ENCODE data around the gene GAL3ST1.

Gene GAL3ST1

GRCh38 chr22:30538280-30538679 lies 36.2 kb downstream of the GAL3ST1 start:
- no peak overlapping the region for H3K9ac ChIP-seq (ENCODE audit: low read depth, low read length, poor library complexity, severe bottlenecking)
- H2AFZ ChIP-seq (ENCODE audit: low read length) = no peak overlapping the region
- no peak for TF ChIP-seq CTCF (conservative IDR thresholded peaks at IDR 0.05; ENCODE audit: low read length)
- H3K4me2 ChIP-seq (ENCODE audit: low read depth, low read length, poor library complexity, severe bottlenecking) = no peak overlapping the region
- H3F3A ChIP-seq (ENCODE audit: low read depth) = no peaks in the 10 kb centered on the region
- no peaks in the 10 kb centered on the region for H3K9me3 ChIP-seq (ENCODE audit: insufficient read depth, low read depth, low read length)
- no peaks in the 10 kb centered on the region for H4K20me1 ChIP-seq (ENCODE audit: insufficient read depth, low read length, poor library complexity, severe bottlenecking)
- H3K4me3 ChIP-seq (ENCODE audit: low read length, poor library complexity, severe bottlenecking) = no peak overlapping the region
- H3K27me3 ChIP-seq (ENCODE audit: insufficient read depth, low read length, poor library complexity, severe bottlenecking) = no peaks in the 10 kb centered on the region
- H3K4me1 ChIP-seq (ENCODE audit: insufficient read depth, low read length, poor library complexity, severe bottlenecking) = no peaks in the 10 kb centered on the region
- H3K79me2 ChIP-seq (ENCODE audit: insufficient read depth, low read length) = no peaks in the 10 kb centered on the region
- H3K36me3 ChIP-seq (ENCODE audit: insufficient read depth, low read length) = no peaks in the 10 kb centered on the region
- no peaks in the 10 kb centered on the region for H3K9me2 ChIP-seq (replicated peaks; ENCODE audit: low read depth, low read length)

GRCh38 chr22:30537083-30537731 lies 37.3 kb downstream of the GAL3ST1 start:
- Histone ChIP-seq H3K4me2 (ENCODE audit: low read depth, low read length, poor library complexity, severe bottlenecking) (no peak overlapping the region), H3F3A (ENCODE audit: low read depth) (no peaks in the 10 kb centered on the region), H3K9ac (ENCODE audit: low read depth, low read length, poor library complexity, severe bottlenecking) (no peak overlapping the region)

GRCh38 chr22:30535182-30535581 lies 39.3 kb downstream of the GAL3ST1 start:
- Histone ChIP-seq H3K27me3 (ENCODE audit: insufficient read depth, low read length, poor library complexity, severe bottlenecking) (no peaks in the 10 kb centered on the region), H4K20me1 (ENCODE audit: insufficient read depth, low read length, poor library complexity, severe bottlenecking) (no peaks in the 10 kb centered on the region), H3K79me2 (ENCODE audit: insufficient read depth, low read length) (no peaks in the 10 kb centered on the region), H3K4me3 (ENCODE audit: low read length, poor library complexity, severe bottlenecking) (no peak overlapping the region), H3K9me3 (ENCODE audit: insufficient read depth, low read depth, low read length) (no peaks in the 10 kb centered on the region), H2AFZ (ENCODE audit: low read length) (no peak overlapping the region), H3K4me2 (ENCODE audit: low read depth, low read length, poor library complexity, severe bottlenecking) (no peak overlapping the region), H3K36me3 (ENCODE audit: insufficient read depth, low read length) (no peaks in the 10 kb centered on the region), H3K9me2 (replicated peaks; ENCODE audit: low read depth, low read length) (no peaks in the 10 kb centered on the region), H3F3A (ENCODE audit: low read depth) (no peaks in the 10 kb centered on the region), H3K9ac (ENCODE audit: low read depth, low read length, poor library complexity, severe bottlenecking) (no peak overlapping the region), H3K4me1 (ENCODE audit: insufficient read depth, low read length, poor library complexity, severe bottlenecking) (no peaks in the 10 kb centered on the region)
- TF ChIP-seq EZH2phosphoT487 (IDR thresholded peaks at IDR 0.05; ENCODE audit: borderline replicate concordance) (no peak), CTCF (conservative IDR thresholded peaks at IDR 0.05; ENCODE audit: low read length) (no peak)

More at GRCh38 chr22:30537083-30537731, 37.3 kb downstream of the GAL3ST1 start:
- Histone ChIP-seq H3K9me2 (replicated peaks; ENCODE audit: low read depth, low read length) (no peaks in the 10 kb centered on the region), H3K27me3 (ENCODE audit: insufficient read depth, low read length, poor library complexity, severe bottlenecking) (no peaks in the 10 kb centered on the region), H4K20me1 (ENCODE audit: insufficient read depth, low read length, poor library complexity, severe bottlenecking) (no peaks in the 10 kb centered on the region), H3K79me2 (ENCODE audit: insufficient read depth, low read length) (no peaks in the 10 kb centered on the region), H3K4me3 (ENCODE audit: low read length, poor library complexity, severe bottlenecking) (no peak overlapping the region), H3K9me3 (ENCODE audit: insufficient read depth, low read depth, low read length) (no peaks in the 10 kb centered on the region), H3K4me1 (ENCODE audit: insufficient read depth, low read length, poor library complexity, severe bottlenecking) (no peaks in the 10 kb centered on the region), H2AFZ (ENCODE audit: low read length) (no peak overlapping the region), H3K36me3 (ENCODE audit: insufficient read depth, low read length) (no peaks in the 10 kb centered on the region)
- no peak for TF ChIP-seq EZH2phosphoT487 (IDR thresholded peaks at IDR 0.05; ENCODE audit: borderline replicate concordance)
- TF ChIP-seq CTCF (conservative IDR thresholded peaks at IDR 0.05; ENCODE audit: low read length) = no peak

All from Loucy (cell line).